Breast epithelium (tissue), 3 donors: ENCODE measurements around the gene ZSCAN32.

Source experiments
- POLR2A ChIP-seq: fragments of 450-650 bp; IDR thresholded peaks from one replicate; pipeline ENCODE4 v1.6.1; 2016; ENCODE audit warnings: antibody characterized with exemption, mild to moderate bottlenecking, moderate library complexity
- POLR2AphosphoS5 ChIP-seq, 3 donors: sonication (generic); formaldehyde crosslinking; IDR thresholded peaks; one replicate each; pipeline ENCODE4 v1.6.1; 2017; ENCODE audit warnings: antibody characterized with exemption in 3 of 3
- TF ChIP-seq, protein P1 (sequence below), 3 donors: fragments of 450-650 bp; IDR thresholded peaks; one replicate each; pipeline ENCODE4 v1.5.1; 2016 to 2017; ENCODE audit warnings: antibody characterized with exemption in 3 of 3, mild to moderate bottlenecking in 3 of 3, moderate library complexity in 3 of 3

DNA sequence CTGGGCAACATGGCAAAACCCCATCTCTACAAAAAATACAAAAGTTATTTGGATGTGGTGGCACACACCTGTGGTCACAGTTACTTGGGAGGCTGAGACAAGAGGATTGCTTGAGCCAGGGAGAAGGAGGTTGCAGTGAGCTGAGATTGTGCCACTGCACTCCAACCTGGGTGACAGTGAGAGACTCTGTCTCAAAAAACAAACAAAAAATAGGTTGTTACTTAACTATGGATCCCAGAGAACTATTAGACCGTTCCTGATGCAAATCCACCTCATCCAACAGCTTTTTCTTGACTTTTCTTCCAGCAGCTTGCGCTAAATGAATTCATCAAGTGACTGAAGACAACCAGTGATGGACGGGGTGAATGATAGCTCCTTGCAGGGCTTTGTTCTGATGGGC is 45.2 kb downstream of the ZSCAN32 start, which contains the start of gene OR2C1:
- TF ChIP-seq, protein P1, sequence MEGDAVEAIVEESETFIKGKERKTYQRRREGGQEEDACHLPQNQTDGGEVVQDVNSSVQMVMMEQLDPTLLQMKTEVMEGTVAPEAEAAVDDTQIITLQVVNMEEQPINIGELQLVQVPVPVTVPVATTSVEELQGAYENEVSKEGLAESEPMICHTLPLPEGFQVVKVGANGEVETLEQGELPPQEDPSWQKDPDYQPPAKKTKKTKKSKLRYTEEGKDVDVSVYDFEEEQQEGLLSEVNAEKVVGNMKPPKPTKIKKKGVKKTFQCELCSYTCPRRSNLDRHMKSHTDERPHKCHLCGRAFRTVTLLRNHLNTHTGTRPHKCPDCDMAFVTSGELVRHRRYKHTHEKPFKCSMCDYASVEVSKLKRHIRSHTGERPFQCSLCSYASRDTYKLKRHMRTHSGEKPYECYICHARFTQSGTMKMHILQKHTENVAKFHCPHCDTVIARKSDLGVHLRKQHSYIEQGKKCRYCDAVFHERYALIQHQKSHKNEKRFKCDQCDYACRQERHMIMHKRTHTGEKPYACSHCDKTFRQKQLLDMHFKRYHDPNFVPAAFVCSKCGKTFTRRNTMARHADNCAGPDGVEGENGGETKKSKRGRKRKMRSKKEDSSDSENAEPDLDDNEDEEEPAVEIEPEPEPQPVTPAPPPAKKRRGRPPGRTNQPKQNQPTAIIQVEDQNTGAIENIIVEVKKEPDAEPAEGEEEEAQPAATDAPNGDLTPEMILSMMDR (IDR thresholded peaks at IDR 0.05), result no peak
- TF ChIP-seq POLR2A (no peak), POLR2AphosphoS5 (IDR thresholded peaks at IDR 0.05) (no peak)
